Measurements from ENCODE around the gene SARS1. TPM values are rescaled to one million over a fixed set of nuclear protein-coding genes. Genes with fewer than 3 reads are reported as not detected.

Gene SARS1
- total and polyA plus RNA-seq, 2 of the 13 experiments (the other 11 are each of a cell fraction or from before 2014, with no cell fraction given), result 103 to 134 TPM

GRCh38 chr1:109191891-109192290, 21.8 kb upstream of the SARS1 start (continued):
- no peak for TF ChIP-seq ZNF607 (CRISPR knock-in tag; IDR thresholded peaks at IDR 0.05; ENCODE audit: borderline replicate concordance)
- no peak for TF ChIP-seq SATB2 (CRISPR knock-in tag; IDR thresholded peaks at IDR 0.05)
- no peak for TF ChIP-seq ZNF788 (CRISPR knock-in tag; IDR thresholded peaks at IDR 0.05; ENCODE audit: borderline replicate concordance)
- no peak for TF ChIP-seq IKZF4 (CRISPR knock-in tag; IDR thresholded peaks at IDR 0.05; ENCODE audit: borderline replicate concordance, low read depth, not compliant biosample characterization)
- TF ChIP-seq FOXA3 (CRISPR knock-in tag; IDR thresholded peaks at IDR 0.05), result no peak
- TF ChIP-seq, protein P1, sequence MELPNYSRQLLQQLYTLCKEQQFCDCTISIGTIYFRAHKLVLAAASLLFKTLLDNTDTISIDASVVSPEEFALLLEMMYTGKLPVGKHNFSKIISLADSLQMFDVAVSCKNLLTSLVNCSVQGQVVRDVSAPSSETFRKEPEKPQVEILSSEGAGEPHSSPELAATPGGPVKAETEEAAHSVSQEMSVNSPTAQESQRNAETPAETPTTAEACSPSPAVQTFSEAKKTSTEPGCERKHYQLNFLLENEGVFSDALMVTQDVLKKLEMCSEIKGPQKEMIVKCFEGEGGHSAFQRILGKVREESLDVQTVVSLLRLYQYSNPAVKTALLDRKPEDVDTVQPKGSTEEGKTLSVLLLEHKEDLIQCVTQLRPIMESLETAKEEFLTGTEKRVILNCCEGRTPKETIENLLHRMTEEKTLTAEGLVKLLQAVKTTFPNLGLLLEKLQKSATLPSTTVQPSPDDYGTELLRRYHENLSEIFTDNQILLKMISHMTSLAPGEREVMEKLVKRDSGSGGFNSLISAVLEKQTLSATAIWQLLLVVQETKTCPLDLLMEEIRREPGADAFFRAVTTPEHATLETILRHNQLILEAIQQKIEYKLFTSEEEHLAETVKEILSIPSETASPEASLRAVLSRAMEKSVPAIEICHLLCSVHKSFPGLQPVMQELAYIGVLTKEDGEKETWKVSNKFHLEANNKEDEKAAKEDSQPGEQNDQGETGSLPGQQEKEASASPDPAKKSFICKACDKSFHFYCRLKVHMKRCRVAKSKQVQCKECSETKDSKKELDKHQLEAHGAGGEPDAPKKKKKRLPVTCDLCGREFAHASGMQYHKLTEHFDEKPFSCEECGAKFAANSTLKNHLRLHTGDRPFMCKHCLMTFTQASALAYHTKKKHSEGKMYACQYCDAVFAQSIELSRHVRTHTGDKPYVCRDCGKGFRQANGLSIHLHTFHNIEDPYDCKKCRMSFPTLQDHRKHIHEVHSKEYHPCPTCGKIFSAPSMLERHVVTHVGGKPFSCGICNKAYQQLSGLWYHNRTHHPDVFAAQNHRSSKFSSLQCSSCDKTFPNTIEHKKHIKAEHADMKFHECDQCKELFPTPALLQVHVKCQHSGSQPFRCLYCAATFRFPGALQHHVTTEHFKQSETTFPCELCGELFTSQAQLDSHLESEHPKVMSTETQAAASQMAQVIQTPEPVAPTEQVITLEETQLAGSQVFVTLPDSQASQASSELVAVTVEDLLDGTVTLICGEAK (IDR thresholded peaks at IDR 0.05), result no peak
- TF ChIP-seq, protein P1 (CRISPR knock-in tag; IDR thresholded peaks at IDR 0.05), result no peak
- TF ChIP-seq MTF2 (CRISPR knock-in tag; IDR thresholded peaks at IDR 0.05; ENCODE audit: borderline replicate concordance), result no peak
- TF ChIP-seq ZNF382 (CRISPR knock-in tag; IDR thresholded peaks at IDR 0.05; ENCODE audit: borderline replicate concordance), result no peak
- no peak for TF ChIP-seq ZBTB39 (CRISPR knock-in tag; IDR thresholded peaks at IDR 0.05)

All from HepG2 (cell line).